NCI-H1105 treated with DMSO at 0.1 percent for 48 hours (cell line): ENCODE results near the gene REXO4.

ENCODE experiments used
- DNase-seq: peaks from one replicate; lab custom pipeline; 2025; lab: John Stamatoyannopoulos, UW

REXO4 gene

GRCh38 chr9:133449760-133450159, 31.9 kb upstream of the REXO4 start:
- no peak for DNase-seq

GRCh38 chr9:133448487-133448972, 30.7 kb upstream of the REXO4 start:
- no peak for DNase-seq

GRCh38 chr9:133445293-133445969, 27.6 kb upstream of the REXO4 start:
- DNase-seq, result no peak

GRCh38 chr9:133443982-133444381, 26.2 kb upstream of the REXO4 start:
- no peak for DNase-seq

- DNase-seq, result no peak
Observed at GRCh38 chr9:133443248-133443647, 25.4 kb upstream of the REXO4 start.

GRCh38 chr9:133441571-133441970, 23.8 kb upstream of the REXO4 start:
- no peak for DNase-seq

- no peak for DNase-seq
Observed at GRCh38 chr9:133440874-133441273, 23.1 kb upstream of the REXO4 start.

GRCh38 chr9:133439337-133439736, 21.5 kb upstream of the REXO4 start:
- no peak for DNase-seq

- DNase-seq, result no peak
Observed at GRCh38 chr9:133437753-133438531, 20.1 kb upstream of the REXO4 start.

GRCh38 chr9:133436681-133437080, 18.9 kb upstream of the REXO4 start:
- no peak for DNase-seq

- no peak for DNase-seq
Observed at GRCh38 chr9:133433351-133433843, 15.6 kb upstream of the REXO4 start.

GRCh38 chr9:133430244-133430643, 12.4 kb upstream of the REXO4 start:
- DNase-seq, result no peak

- DNase-seq, result no peak
Observed at GRCh38 chr9:133429641-133430161, 11.9 kb upstream of the REXO4 start.

GRCh38 chr9:133429214-133429613, 11.4 kb upstream of the REXO4 start:
- DNase-seq, result no peak

- DNase-seq, result no peak
Observed at GRCh38 chr9:133428617-133429101, 10.8 kb upstream of the REXO4 start.

GRCh38 chr9:133427658-133428348, 10.0 kb upstream of the REXO4 start:
- DNase-seq, result no peak

- no peak for DNase-seq
Observed at GRCh38 chr9:133426011-133426410, 8.2 kb upstream of the REXO4 start.

- no peak for DNase-seq
Observed at GRCh38 chr9:133425049-133425632, 7.3 kb upstream of the REXO4 start.

GRCh38 chr9:133424187-133424586, 6.4 kb upstream of the REXO4 start:
- DNase-seq, result no peak

- no peak for DNase-seq
Observed at GRCh38 chr9:133423216-133423615, 5.4 kb upstream of the REXO4 start.

GRCh38 chr9:133421615-133422542, 4.1 kb upstream of the REXO4 start, which contains the start of gene ADAMTS13:
Gene ADAMTS13, plus strand, starts transcription at chr9:133422367. Its CDS starts 77 bp downstream, at chr9:133422444.
- no peak for DNase-seq
